ENCODE results near the gene EIF5B.

EIF5B gene

GRCh38 chr2:99448556-99448955 is 111.4 kb downstream of the EIF5B start:
- peaks cover 9% of the 10 kb centered on the region for H3K79me2 ChIP-seq
- H3K4me3 ChIP-seq (ENCODE audit: low read depth, low read length): no peak overlapping the region
- H3K27ac ChIP-seq: no peak overlapping the region
- no peaks in the 10 kb centered on the region for H3K9me3 ChIP-seq (ENCODE audit: control insufficient read depth, low read length)
- no peak overlapping the region for H3K9ac ChIP-seq
- no peak overlapping the region for H2AFZ ChIP-seq
- no peaks in the 10 kb centered on the region for H3K36me3 ChIP-seq (ENCODE audit: control insufficient read depth, insufficient read depth, low read length)
- TF ChIP-seq CTCF (IDR thresholded peaks at IDR 0.05): no peak
- H3K4me2 ChIP-seq (ENCODE audit: low read length): no peak overlapping the region
- H3K27me3 ChIP-seq (ENCODE audit: control insufficient read depth, insufficient read depth, low read length): no peaks in the 10 kb centered on the region
- H3K4me1 ChIP-seq: no peaks in the 10 kb centered on the region

- TF ChIP-seq CTCF (IDR thresholded peaks at IDR 0.05): no peak
- Histone ChIP-seq H3K4me3 (ENCODE audit: low read depth, low read length) (no peak overlapping the region), H3K27ac (no peak overlapping the region), H3K27me3 (ENCODE audit: control insufficient read depth, insufficient read depth, low read length) (no peaks in the 10 kb centered on the region), H3K9ac (no peak overlapping the region), H3K4me2 (ENCODE audit: low read length) (no peak overlapping the region), H3K79me2 (peaks cover 9% of the 10 kb centered on the region), H3K36me3 (ENCODE audit: control insufficient read depth, insufficient read depth, low read length) (no peaks in the 10 kb centered on the region), H3K4me1 (no peaks in the 10 kb centered on the region), H3K9me3 (ENCODE audit: control insufficient read depth, low read length) (no peaks in the 10 kb centered on the region), H2AFZ (no peak overlapping the region)
These were observed 113.0 kb downstream of the EIF5B start for GRCh38 chr2:99450199-99450598.

All from parathyroid adenoma (tissue), 2 donors.